HEK293 (cell line): ENCODE data around the gene TADA3.
A peak's percentile ranks its signal among the peaks of the same experiment; 100 is the strongest.

Experiments used
- GLIS1 ChIP-seq: fragments of 450-650 bp; formaldehyde crosslinking; IDR thresholded peaks from 2 replicates; pipeline ENCODE4 v1.5.1; 2016; ENCODE audit warnings: missing biosample characterization, missing genetic modification characterization
- HIC1 ChIP-seq: fragments of 450-650 bp; formaldehyde crosslinking; IDR thresholded peaks from 2 replicates; pipeline ENCODE4 v1.5.1; 2016; ENCODE audit warnings: missing biosample characterization, missing genetic modification characterization
- MEIS1 ChIP-seq: sonication (generic); formaldehyde crosslinking; IDR thresholded peaks from 2 replicates; pipeline ENCODE4 v1.8.1; 2022; ENCODE audit warnings: missing genetic modification reagents, mild to moderate bottlenecking, borderline replicate concordance
- SALL2 ChIP-seq: fragments of 450-650 bp; formaldehyde crosslinking; IDR thresholded peaks from 2 replicates; pipeline ENCODE4 v1.5.0; 2017; ENCODE audit warnings: missing biosample characterization, mild to moderate bottlenecking, missing genetic modification characterization, borderline replicate concordance
- SCRT2 ChIP-seq: fragments of 450-650 bp; formaldehyde crosslinking; IDR thresholded peaks from 2 replicates; pipeline ENCODE4 v1.5.1; 2016; ENCODE audit warnings: missing biosample characterization, missing genetic modification characterization
- TRIM28 ChIP-seq: IDR thresholded peaks from 2 replicates; pipeline ENCODE4 v1.6.1; 2011; ENCODE audit warnings: low read length, control low read depth, borderline replicate concordance
- YY1 ChIP-seq: fragments of 450-650 bp; formaldehyde crosslinking; IDR thresholded peaks from 2 replicates; pipeline ENCODE4 v1.5.1; 2018; ENCODE audit warnings: missing biosample characterization, missing genetic modification characterization
- ZBTB1 ChIP-seq: fragments of 450-650 bp; formaldehyde crosslinking; IDR thresholded peaks from 2 replicates; pipeline ENCODE4 v1.5.1; 2016; ENCODE audit warnings: missing biosample characterization, missing genetic modification characterization
- ZBTB17 ChIP-seq: fragments of 450-650 bp; formaldehyde crosslinking; IDR thresholded peaks from 2 replicates; pipeline ENCODE4 v1.5.1; 2016; ENCODE audit warnings: missing biosample characterization, missing genetic modification characterization
- ZBTB21 ChIP-seq: fragments of 450-650 bp; formaldehyde crosslinking; IDR thresholded peaks from 2 replicates; pipeline ENCODE4 v1.5.1; 2017; ENCODE audit warnings: missing biosample characterization, missing genetic modification characterization
- ZEB2 ChIP-seq: fragments of 450-650 bp; formaldehyde crosslinking; IDR thresholded peaks from 2 replicates; pipeline ENCODE4 v1.5.1; 2016; ENCODE audit warnings: missing biosample characterization, missing genetic modification characterization
- ZNF10 ChIP-seq: fragments of 450-650 bp; formaldehyde crosslinking; IDR thresholded peaks from 2 replicates; pipeline ENCODE4 v1.5.1; 2017; ENCODE audit warnings: missing biosample characterization, missing genetic modification characterization
- ZNF114 ChIP-seq: fragments of 450-650 bp; formaldehyde crosslinking; IDR thresholded peaks from 2 replicates; pipeline ENCODE4 v1.5.0; 2017; ENCODE audit warnings: missing biosample characterization, missing genetic modification characterization
- ZNF146 ChIP-seq: fragments of 450-650 bp; formaldehyde crosslinking; IDR thresholded peaks from 2 replicates; pipeline ENCODE4 v1.5.1; 2016; ENCODE audit warnings: missing biosample characterization, missing genetic modification characterization
- ZNF23 ChIP-seq: fragments of 450-650 bp; formaldehyde crosslinking; IDR thresholded peaks from 2 replicates; pipeline ENCODE4 v1.5.1; 2016; ENCODE audit warnings: missing biosample characterization, missing genetic modification characterization, borderline replicate concordance
- ZNF274 ChIP-seq, 2 experiments: fragments of 200-500 bp in 1 of 2; fragments of 450-650 bp in 1 of 2; sonication (Bioruptor generic) in 1 of 2; formaldehyde crosslinking in 1 of 2; IDR thresholded peaks; 2 replicates each; pipeline versions ENCODE4 v1.5.1 to v1.6.1; 2014 to 2016; ENCODE audit warnings: borderline replicate concordance in 1 of 2, inconsistent platforms in 1 of 2, low read length in 1 of 2, missing biosample characterization in 1 of 2, missing genetic modification characterization in 1 of 2
- ZNF404 ChIP-seq: fragments of 450-650 bp; formaldehyde crosslinking; IDR thresholded peaks from 2 replicates; pipeline ENCODE4 v1.5.1; 2017; ENCODE audit warnings: missing biosample characterization, missing genetic modification characterization
- ZNF423 ChIP-seq: fragments of 450-650 bp; formaldehyde crosslinking; IDR thresholded peaks from 2 replicates; pipeline ENCODE4 v1.5.1; 2016; ENCODE audit warnings: missing biosample characterization, missing genetic modification characterization
- ZNF530 ChIP-seq: fragments of 450-650 bp; formaldehyde crosslinking; IDR thresholded peaks from 2 replicates; pipeline ENCODE4 v1.5.1; 2016; ENCODE audit warnings: low read depth, missing biosample characterization, missing genetic modification characterization
- ZNF837 ChIP-seq: fragments of 450-650 bp; formaldehyde crosslinking; IDR thresholded peaks from 2 replicates; pipeline ENCODE4 v1.5.1; 2016; ENCODE audit warnings: missing biosample characterization, missing genetic modification characterization
- TF ChIP-seq, protein P1 (sequence below): fragments of 450-650 bp; formaldehyde crosslinking; IDR thresholded peaks from 2 replicates; pipeline ENCODE4 v1.5.1; 2016; ENCODE audit warnings: missing biosample characterization, missing genetic modification characterization
- TF ChIP-seq, protein P2 (sequence below): fragments of 450-650 bp; formaldehyde crosslinking; IDR thresholded peaks from 2 replicates; pipeline ENCODE4 v1.5.1; 2016; ENCODE audit warnings: missing biosample characterization, missing genetic modification characterization
- TF ChIP-seq, protein P3 (sequence below): fragments of 450-650 bp; formaldehyde crosslinking; IDR thresholded peaks from 2 replicates; pipeline ENCODE4 v1.5.1; 2016; ENCODE audit warnings: missing biosample characterization, missing genetic modification characterization
- TF ChIP-seq, protein P4 (sequence below): fragments of 450-650 bp; formaldehyde crosslinking; conservative IDR thresholded peaks from 2 replicates; pipeline ENCODE4 v1.5.1; 2016; ENCODE audit warnings: low read depth, missing biosample characterization, missing genetic modification characterization

Gene TADA3

DNA sequence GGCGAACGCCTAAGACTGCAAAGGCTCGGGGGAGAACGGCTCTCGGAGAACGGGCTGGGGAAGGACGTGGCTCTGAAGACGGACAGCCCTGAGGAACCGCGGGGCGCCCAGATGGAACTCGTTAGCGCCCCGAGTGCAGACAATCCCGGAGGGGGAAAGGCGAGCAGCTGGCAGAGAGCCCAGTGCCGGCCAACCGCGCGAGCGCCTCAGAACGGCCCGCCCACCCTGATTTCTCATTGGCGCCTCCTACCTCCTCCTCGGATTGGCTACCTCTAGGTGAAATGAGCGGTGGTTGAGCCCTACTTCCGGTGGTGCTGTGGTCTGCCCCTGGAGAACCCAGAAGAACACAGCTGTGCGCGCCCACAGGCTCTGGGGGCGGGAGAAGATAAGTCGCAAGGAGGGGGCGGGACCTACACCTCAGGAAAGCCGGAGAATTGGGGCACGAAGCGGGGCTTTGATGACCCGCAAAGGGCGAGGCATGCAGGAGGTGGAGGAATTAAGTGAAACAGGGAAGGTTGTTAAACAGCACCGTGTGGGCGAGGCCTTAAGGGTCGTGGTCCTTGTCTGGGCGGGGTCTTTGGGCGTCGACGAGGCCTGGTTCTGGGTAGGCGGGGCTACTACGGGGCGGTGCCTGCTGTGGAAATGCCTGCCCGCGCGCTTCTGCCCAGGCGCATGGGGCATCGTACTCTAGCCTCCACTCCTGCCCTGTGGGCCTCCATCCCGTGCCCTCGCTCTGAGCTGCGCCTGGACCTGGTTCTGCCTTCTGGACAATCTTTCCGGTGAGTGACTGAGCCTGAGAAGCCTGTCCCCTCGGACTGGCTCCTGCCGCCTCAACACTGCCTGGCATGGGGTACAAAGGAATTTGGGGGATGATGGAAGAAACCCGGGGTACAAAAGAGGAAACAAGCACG, 42.4 kb downstream of the TADA3 start, which contains the start of gene OGG1 (continued):
- TF ChIP-seq GLIS1 (tag by site-specific recombination) (peak; percentile 59), ZBTB21 (tag by site-specific recombination) (no peak), ZNF274 (IDR thresholded peaks at IDR 0.05; ENCODE audit: low read length) (no peak), ZNF274 (tag by site-specific recombination; IDR thresholded peaks at IDR 0.05; ENCODE audit: borderline replicate concordance) (no peak), ZBTB1 (tag by site-specific recombination) (no peak), MEIS1 (CRISPR knock-in tag) (no peak), TRIM28 (no peak), SCRT2 (peak; percentile 46; the same call in 1 of the 2 replicates), ZNF10 (tag by site-specific recombination) (no peak), ZBTB17 (tag by site-specific recombination) (peak; percentile 91), ZNF23 (tag by site-specific recombination) (no peak), ZNF423 (tag by site-specific recombination) (peak; percentile 88), ZNF146 (tag by site-specific recombination) (no peak), YY1 (no peak), ZEB2 (tag by site-specific recombination) (peak; percentile 74), ZNF404 (tag by site-specific recombination) (no peak), ZNF530 (tag by site-specific recombination) (no peak), SALL2 (tag by site-specific recombination) (no peak), HIC1 (tag by site-specific recombination) (peak; percentile 94), ZNF114 (tag by site-specific recombination) (no peak), ZNF837 (tag by site-specific recombination) (0 out of 2 replicates have a peak, but pooled peaks have one; percentile 57)
- TF ChIP-seq, protein P1, sequence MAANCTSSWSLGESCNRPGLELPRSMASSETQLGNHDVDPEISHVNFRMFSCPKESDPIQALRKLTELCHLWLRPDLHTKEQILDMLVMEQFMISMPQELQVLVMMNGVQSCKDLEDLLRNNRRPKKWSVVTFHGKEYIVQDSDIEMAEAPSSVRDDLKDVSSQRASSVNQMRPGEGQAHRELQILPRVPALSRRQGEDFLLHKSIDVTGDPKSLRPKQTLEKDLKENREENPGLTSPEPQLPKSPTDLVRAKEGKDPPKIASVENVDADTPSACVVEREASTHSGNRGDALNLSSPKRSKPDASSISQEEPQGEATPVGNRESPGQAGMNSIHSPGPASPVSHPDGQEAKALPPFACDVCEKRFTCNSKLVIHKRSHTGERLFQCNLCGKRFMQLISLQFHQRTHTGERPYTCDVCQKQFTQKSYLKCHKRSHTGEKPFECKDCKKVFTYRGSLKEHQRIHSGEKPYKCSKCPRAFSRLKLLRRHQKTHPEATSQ: no peak
- TF ChIP-seq, protein P2, sequence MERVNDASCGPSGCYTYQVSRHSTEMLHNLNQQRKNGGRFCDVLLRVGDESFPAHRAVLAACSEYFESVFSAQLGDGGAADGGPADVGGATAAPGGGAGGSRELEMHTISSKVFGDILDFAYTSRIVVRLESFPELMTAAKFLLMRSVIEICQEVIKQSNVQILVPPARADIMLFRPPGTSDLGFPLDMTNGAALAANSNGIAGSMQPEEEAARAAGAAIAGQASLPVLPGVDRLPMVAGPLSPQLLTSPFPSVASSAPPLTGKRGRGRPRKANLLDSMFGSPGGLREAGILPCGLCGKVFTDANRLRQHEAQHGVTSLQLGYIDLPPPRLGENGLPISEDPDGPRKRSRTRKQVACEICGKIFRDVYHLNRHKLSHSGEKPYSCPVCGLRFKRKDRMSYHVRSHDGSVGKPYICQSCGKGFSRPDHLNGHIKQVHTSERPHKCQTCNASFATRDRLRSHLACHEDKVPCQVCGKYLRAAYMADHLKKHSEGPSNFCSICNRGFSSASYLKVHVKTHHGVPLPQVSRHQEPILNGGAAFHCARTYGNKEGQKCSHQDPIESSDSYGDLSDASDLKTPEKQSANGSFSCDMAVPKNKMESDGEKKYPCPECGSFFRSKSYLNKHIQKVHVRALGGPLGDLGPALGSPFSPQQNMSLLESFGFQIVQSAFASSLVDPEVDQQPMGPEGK (tag by site-specific recombination): peak; percentile 97
- TF ChIP-seq, protein P3, sequence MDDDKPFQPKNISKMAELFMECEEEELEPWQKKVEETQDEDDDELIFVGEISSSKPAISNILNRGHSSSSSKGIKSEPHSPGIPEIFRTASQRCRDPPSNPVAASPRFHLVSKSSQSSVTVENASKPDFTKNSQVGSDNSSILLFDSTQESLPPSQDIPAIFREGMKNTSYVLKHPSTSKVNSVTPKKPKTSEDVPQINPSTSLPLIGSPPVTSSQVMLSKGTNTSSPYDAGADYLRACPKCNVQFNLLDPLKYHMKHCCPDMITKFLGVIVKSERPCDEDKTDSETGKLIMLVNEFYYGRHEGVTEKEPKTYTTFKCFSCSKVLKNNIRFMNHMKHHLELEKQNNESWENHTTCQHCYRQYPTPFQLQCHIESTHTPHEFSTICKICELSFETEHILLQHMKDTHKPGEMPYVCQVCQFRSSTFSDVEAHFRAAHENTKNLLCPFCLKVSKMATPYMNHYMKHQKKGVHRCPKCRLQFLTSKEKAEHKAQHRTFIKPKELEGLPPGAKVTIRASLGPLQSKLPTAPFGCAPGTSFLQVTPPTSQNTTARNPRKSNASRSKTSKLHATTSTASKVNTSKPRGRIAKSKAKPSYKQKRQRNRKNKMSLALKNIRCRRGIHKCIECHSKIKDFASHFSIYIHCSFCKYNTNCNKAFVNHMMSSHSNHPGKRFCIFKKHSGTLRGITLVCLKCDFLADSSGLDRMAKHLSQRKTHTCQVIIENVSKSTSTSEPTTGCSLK (tag by site-specific recombination): no peak
- TF ChIP-seq, protein P4, sequence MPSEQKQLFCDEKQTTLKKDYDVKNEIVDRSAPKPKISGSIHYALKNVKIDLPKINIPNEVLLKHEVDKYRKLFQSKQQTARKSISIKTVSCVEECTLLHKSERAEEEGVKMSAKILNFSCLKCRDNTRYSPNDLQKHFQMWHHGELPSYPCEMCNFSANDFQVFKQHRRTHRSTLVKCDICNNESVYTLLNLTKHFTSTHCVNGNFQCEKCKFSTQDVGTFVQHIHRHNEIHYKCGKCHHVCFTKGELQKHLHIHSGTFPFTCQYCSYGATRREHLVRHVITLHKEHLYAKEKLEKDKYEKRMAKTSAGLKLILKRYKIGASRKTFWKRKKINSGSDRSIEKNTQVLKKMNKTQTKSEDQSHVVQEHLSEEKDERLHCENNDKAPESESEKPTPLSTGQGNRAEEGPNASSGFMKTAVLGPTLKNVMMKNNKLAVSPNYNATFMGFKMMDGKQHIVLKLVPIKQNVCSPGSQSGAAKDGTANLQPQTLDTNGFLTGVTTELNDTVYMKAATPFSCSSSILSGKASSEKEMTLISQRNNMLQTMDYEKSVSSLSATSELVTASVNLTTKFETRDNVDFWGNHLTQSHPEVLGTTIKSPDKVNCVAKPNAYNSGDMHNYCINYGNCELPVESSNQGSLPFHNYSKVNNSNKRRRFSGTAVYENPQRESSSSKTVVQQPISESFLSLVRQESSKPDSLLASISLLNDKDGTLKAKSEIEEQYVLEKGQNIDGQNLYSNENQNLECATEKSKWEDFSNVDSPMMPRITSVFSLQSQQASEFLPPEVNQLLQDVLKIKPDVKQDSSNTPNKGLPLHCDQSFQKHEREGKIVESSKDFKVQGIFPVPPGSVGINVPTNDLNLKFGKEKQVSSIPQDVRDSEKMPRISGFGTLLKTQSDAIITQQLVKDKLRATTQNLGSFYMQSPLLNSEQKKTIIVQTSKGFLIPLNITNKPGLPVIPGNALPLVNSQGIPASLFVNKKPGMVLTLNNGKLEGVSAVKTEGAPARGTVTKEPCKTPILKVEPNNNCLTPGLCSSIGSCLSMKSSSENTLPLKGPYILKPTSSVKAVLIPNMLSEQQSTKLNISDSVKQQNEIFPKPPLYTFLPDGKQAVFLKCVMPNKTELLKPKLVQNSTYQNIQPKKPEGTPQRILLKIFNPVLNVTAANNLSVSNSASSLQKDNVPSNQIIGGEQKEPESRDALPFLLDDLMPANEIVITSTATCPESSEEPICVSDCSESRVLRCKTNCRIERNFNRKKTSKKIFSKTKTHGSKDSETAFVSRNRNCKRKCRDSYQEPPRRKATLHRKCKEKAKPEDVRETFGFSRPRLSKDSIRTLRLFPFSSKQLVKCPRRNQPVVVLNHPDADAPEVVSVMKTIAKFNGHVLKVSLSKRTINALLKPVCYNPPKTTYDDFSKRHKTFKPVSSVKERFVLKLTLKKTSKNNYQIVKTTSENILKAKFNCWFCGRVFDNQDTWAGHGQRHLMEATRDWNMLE (tag by site-specific recombination): no peak
